SK-N-SH (cell line): ENCODE results near the gene LMAN1L.

Experiments used
- JUND ChIP-seq: IDR thresholded peaks from 2 replicates; pipeline ENCODE4 v1.4.0; 2012
- MXI1 ChIP-seq: IDR thresholded peaks from 2 replicates; pipeline ENCODE4 v1.6.1; 2012; ENCODE audit warnings: mild to moderate bottlenecking, low read depth, low read length, improper control_type of control experiment
- PBX3 ChIP-seq: IDR thresholded peaks from 2 replicates; pipeline ENCODE4; 2012
- POLR2AphosphoS5 ChIP-seq: IDR thresholded peaks from 2 replicates; pipeline ENCODE4 v1.6.1; 2012; ENCODE audit warnings: low read depth, low read length
- RFX5 ChIP-seq: IDR thresholded peaks from 2 replicates; pipeline ENCODE4 v1.6.1; 2012; ENCODE audit warnings: mild to moderate bottlenecking, improper control_type of control experiment, low read length
- SMC3 ChIP-seq: IDR thresholded peaks from 2 replicates; pipeline ENCODE4 v1.6.1; 2012; ENCODE audit warnings: low read depth, low read length, improper control_type of control experiment
- ZBTB33 ChIP-seq: IDR thresholded peaks from 2 replicates; pipeline ENCODE4 v1.4.0; 2012; ENCODE audit warnings: low read depth, borderline replicate concordance
- TF ChIP-seq, protein P1 (sequence below): fragments of 150-350 bp; IDR thresholded peaks from 2 replicates; pipeline ENCODE4 v1.6.1; 2017; ENCODE audit warnings: antibody characterized with exemption, low read length, low read depth, borderline replicate concordance

DNA sequence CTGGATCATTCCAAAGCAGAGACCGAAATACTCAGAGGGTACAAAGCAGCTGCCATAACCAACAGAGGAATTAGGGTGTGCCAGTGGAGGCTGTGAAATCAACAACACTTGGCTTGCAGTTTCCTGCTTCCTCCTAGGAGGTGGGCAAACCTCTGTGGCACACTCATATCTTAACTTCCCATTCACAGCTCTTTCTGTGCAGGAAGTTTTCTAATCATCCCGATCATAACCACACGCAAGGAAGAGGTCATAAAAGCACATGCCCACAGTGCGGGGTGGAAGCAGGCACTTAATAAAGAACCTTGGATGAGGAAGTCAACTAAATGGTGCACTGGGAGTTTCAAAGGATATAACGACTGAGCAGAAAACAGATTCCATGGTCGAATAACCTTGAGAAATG, 55.4 kb downstream of the LMAN1L start:
- TF ChIP-seq RFX5 (no peak), SMC3 (no peak), MXI1 (no peak), ZBTB33 (no peak), JUND (no peak), POLR2AphosphoS5 (no peak), PBX3 (no peak)
- TF ChIP-seq, protein P1, sequence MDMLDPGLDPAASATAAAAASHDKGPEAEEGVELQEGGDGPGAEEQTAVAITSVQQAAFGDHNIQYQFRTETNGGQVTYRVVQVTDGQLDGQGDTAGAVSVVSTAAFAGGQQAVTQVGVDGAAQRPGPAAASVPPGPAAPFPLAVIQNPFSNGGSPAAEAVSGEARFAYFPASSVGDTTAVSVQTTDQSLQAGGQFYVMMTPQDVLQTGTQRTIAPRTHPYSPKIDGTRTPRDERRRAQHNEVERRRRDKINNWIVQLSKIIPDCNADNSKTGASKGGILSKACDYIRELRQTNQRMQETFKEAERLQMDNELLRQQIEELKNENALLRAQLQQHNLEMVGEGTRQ: no peak
